Measurements from ENCODE around the gene KIF18A. TPM values are rescaled to one million over a fixed set of nuclear protein-coding genes. Genes with fewer than 3 reads are reported as not detected.

The KIF18A gene
- total RNA-seq, 1 donor = 25.0 TPM

DNA sequence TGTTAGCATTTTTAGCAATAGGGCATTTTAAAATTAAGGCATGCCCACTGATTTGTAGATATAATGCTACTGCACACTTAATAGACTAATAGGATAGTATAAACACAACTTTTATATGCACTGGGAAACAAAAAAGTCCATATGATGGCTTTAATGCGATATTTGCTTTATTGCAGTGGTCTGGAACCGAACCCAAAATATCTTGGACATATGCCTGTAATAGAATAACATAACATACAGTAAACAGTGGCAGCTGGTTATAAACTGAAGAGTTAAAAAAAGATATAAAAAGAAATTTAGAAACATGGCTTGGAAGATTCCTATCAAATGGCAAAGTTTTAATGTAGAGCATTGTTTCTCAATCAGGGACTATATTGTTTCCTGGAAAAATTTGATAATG is 111.9 kb downstream of the KIF18A start:
- no peak for DNase-seq (ENCODE audit: low read depth)
- TF ChIP-seq, protein P1, sequence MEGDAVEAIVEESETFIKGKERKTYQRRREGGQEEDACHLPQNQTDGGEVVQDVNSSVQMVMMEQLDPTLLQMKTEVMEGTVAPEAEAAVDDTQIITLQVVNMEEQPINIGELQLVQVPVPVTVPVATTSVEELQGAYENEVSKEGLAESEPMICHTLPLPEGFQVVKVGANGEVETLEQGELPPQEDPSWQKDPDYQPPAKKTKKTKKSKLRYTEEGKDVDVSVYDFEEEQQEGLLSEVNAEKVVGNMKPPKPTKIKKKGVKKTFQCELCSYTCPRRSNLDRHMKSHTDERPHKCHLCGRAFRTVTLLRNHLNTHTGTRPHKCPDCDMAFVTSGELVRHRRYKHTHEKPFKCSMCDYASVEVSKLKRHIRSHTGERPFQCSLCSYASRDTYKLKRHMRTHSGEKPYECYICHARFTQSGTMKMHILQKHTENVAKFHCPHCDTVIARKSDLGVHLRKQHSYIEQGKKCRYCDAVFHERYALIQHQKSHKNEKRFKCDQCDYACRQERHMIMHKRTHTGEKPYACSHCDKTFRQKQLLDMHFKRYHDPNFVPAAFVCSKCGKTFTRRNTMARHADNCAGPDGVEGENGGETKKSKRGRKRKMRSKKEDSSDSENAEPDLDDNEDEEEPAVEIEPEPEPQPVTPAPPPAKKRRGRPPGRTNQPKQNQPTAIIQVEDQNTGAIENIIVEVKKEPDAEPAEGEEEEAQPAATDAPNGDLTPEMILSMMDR (IDR thresholded peaks at IDR 0.05; ENCODE audit: insufficient read depth, low read depth, low read length) = no peak
- no peak overlapping the region for H3K4me3 ChIP-seq (ENCODE audit: low read depth, low read length)

DNA sequence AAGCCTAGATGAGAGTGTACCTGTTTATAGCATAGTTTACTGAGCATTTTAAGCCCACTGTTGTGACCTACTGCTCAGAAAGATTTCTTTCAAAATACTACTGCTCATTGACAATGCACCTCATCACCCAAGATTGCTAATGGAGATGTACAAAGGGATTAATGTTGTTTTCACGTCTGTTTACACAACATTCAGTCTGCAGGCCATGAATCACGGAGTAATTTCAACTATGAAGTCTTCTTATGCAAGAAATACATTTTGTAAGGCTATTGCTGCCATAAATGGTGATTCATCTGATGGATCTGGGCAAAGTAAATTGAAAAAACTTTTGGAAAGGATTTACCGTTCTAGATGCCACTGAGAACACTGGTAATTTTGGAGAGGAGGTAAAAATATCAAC is 112.9 kb downstream of the KIF18A start:
- TF ChIP-seq, protein P1 (IDR thresholded peaks at IDR 0.05; ENCODE audit: insufficient read depth, low read depth, low read length) = no peak
- H3K4me3 ChIP-seq (ENCODE audit: low read depth, low read length) = no peak overlapping the region
- peak; percentile 80 for DNase-seq (ENCODE audit: low read depth)

DNA sequence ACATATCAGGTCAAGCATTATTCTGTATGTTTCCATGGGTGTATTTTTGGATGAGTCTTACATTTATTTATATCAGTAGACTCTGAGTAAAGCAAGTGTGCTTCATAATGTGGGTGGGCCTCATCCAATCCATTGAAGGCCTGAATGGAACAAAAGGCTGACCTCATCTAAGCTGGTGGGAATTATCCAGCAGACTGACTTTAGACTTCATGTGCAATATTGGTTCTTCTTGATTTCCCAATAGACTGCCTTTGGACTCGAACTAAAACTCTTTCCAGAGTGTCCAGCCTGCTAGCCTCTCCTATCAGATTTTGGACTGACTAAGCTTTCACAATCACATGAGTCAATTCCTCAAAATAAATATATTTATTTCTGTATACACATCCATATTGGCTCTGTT is 116.2 kb downstream of the KIF18A start:
- peak; percentile 25 for DNase-seq (ENCODE audit: low read depth)
- TF ChIP-seq, protein P1 (IDR thresholded peaks at IDR 0.05; ENCODE audit: insufficient read depth, low read depth, low read length) = no peak
- no peak overlapping the region for H3K4me3 ChIP-seq (ENCODE audit: low read depth, low read length)

DNA sequence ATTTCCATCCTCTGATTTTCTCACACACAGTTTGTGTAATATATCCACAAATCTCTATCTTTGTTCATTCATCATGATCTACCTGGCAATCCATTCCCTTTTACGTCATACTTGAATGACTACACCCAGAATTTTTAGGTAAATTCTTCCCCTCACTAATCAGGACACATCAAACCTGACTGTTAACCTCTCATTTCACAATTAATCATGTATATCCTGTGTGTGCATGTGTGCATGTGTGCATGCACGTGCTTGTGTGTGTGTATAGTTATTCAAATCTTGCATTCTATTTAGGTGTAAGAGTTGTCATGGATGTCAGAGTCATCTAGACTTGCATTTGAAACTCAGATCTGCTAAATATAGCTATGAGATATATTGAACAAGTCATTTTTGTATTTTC is 130.4 kb downstream of the KIF18A start:
- TF ChIP-seq, protein P1 (IDR thresholded peaks at IDR 0.05; ENCODE audit: insufficient read depth, low read depth, low read length) = no peak
- DNase-seq (ENCODE audit: low read depth) = no peak
- no peak overlapping the region for H3K4me3 ChIP-seq (ENCODE audit: low read depth, low read length)

DNA sequence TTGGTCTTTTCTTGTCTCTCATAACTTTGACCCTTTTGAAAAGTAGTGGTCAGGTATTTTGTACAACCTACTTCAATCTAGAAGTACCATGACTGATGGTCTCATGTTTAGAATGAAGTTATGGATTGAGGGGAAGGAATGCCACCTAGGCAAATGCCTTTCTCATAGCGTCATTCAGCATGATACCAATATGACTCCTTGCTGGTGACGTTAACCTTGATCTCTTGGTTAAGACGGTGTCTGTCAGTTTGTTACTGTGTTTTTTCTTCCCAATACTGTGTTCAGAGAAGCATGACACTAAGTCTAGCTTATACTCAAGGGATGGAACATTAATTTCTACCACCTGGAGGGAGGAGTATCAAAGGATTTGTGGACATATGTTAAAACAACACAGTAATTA is 130.9 kb downstream of the KIF18A start:
- TF ChIP-seq, protein P1 (IDR thresholded peaks at IDR 0.05; ENCODE audit: insufficient read depth, low read depth, low read length) = no peak
- DNase-seq (ENCODE audit: low read depth) = no peak
- no peak overlapping the region for H3K4me3 ChIP-seq (ENCODE audit: low read depth, low read length)

DNA sequence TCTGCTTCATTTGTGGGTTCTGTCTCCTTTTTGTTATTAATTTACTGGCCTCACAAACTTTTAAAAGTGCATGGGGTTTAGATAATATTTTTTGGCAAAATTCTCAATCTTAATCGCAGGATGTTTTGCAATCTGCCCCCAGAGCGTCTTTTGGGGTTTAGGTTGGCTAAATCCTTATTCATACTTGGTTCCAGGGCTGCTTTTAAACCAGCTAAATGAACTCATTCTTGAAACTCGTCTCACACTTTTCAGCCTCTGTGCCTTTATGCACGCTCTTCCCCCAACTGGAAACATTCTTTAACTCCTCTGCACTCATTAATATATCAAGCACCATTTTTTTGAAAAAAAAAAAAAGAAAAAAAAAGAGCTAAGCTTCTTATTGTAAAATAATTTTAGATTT is 131.7 kb downstream of the KIF18A start:
- TF ChIP-seq, protein P1 (IDR thresholded peaks at IDR 0.05; ENCODE audit: insufficient read depth, low read depth, low read length) = no peak
- no peak overlapping the region for H3K4me3 ChIP-seq (ENCODE audit: low read depth, low read length)
- peak; percentile 6 for DNase-seq (ENCODE audit: low read depth)

DNA sequence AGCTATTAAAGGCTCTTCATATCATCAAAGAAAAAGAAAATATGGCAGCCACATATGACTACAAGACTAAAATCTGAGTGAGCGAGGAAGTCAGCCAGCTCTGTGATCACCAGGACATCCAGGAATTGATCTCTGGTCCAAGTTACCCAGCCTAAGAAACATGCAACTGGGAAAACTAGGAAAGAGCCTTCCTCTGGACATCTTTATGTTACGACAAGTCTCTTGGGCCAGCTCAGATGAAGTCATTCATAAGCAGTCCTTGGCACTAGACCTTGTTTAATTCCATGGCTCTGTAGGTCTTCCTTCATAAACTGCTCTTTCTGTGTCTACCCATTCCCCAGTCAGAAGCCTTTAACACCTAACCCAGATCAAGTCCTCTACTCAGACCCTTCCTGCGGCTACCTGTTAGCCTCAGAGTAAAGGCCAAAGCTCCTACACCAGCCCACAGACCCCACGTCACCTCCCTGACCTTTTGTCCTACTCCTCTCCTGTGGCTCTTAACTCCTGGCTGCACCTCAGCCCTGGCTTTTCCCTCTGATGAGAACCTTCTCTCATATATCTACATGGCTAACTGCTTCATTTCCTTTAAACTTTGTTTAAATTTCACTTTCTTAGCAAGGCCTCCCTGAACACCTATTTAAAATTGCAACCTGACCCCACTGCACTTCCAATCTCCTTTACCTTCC is 134.0 kb downstream of the KIF18A start:
- no peak overlapping the region for H3K4me3 ChIP-seq (ENCODE audit: low read depth, low read length)
- no peak for DNase-seq (ENCODE audit: low read depth)
- TF ChIP-seq, protein P1 (IDR thresholded peaks at IDR 0.05; ENCODE audit: insufficient read depth, low read depth, low read length) = no peak
